Kidney tubule cell (primary cell): ENCODE data around the gene NISCH.
A peak's percentile ranks its signal among the peaks of the same experiment; 100 is the strongest.

Source experiments
- DNase-seq: peaks from one replicate; pipeline ENCODE4 v3.0.0-alpha.2; 2018; ENCODE audit warnings: low spot score

Gene NISCH

DNA sequence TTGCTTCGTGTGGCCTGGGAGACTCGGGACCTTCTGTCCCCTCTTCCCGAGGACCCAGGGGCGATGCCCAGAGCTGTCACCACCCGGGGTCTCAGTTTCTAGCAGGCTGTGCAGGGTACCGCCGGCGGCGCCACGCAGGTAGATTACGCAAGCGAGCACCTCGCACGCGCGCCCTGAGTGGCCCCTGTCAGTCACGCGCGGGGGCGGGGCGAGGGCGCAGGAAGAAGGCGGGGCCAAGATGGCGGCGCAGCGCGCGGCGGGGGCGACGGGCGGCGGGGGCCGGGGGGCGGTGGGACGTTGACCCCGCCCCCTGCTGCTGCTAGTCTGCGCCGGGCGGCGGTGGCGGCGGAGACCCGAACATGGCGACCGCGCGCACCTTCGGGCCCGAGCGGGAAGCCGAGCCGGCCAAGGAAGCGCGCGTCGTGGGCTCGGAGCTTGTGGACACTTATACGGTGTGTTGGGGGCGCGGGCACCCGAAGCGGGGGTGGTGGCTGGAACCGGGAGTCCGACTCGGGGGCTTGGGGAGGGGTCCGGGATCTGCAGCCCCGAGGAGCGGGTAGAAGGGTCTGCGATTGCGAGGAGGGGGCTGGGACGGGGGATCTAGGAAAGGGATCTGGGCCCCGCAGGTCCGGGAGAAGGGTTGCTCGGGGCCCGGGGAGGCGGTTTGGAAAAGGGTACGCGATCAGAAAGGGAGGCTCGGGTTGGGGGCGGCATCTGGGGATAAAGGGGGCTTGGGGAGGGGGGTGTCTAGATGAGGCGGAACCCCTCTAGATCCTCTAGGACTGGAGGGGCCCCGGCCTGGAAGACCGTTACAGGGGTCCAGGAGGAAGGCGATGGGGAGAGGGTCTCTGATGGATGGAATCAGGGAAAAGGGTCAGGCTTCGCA, at the start of gene NISCH:
TSS of gene NISCH (plus strand) at position 322 of the 886 bp plus-strand sequence. CDS start at position 360, 38 bp downstream.
- DNase-seq, result peak; percentile 86

- no peak for DNase-seq
Observed at GRCh38 chr3:52406231-52406661, 49.2 kb upstream of the NISCH start.

DNA sequence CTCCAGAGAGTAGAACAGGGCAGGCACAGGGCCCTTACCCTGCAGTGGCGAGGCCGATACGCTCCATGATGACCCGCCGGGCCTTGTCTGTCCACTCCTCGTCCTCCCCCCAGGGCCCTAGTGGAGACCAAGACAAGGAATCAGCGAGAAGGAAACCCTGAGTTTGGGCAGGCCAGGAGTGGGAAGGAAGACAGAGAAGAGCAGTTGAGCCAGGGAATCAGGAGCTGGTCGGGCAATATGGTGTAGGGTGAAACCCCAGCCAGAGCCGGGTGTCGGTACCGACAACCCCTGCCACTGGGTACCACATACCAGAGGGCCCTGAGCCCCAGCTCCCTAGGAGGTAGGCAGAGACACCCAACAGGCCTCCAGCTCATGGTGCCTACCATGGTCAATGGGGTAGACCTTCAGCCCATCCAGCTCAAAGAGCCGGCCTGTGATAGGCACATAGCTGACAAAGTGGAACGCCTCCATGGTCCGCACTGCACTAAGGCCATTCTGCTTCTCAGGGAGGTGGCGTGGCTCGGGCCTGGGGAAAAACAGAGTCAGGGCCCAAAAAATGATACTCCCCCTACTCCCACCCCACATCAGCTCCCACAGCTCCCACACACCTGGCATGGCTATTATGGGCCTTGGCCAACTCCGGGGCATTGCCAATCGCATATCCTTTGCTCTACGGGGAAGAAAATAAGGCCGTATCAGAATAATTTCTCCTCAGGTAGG, 48.5 kb upstream of the NISCH start:
- no peak for DNase-seq

- no peak for DNase-seq
Observed at GRCh38 chr3:52407779-52408178, 47.6 kb upstream of the NISCH start.

GRCh38 chr3:52408466-52408865, 46.9 kb upstream of the NISCH start:
- no peak for DNase-seq

DNA sequence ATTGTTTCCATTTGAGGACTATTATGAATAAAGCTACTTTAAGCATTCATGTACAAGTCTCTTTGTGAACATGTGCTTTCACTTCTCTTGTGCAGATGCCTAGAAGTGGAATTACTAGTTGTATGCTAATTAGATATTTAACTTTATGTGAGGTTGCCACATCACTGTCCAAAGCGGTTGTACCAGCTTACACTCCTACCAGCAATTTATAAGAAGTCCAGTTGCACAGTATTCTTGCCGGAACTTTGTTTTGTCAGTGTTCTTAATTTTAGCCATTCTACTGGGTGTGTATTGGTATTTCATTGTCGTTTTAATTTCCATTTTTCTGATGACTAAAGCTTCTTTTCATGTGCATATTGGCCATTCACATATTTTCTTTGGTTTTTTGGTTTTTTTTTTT, 39.6 kb upstream of the NISCH start:
- DNase-seq, result no peak

DNA sequence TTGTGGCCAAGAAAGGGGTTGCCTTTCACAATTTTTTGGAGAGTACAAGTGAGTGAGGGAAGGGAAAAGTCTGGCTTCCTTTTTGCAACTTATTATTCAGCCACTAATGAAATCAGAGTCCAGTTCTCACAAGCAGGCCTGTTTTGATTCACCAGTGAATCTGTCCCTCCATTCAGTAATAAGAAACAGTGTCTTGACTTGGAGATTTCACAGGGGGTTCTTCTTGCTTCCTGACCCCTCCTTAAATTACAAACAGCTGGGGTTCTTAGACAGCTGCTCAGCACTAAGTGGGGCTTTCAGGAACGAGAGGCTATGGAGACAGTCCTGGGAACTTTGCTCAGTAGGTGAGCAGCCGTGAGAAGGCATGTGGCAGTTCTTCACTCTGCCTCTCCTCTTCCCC, 35.0 kb upstream of the NISCH start:
- DNase-seq, result no peak

- no peak for DNase-seq
Observed at GRCh38 chr3:52422669-52423068, 32.7 kb upstream of the NISCH start.

DNA sequence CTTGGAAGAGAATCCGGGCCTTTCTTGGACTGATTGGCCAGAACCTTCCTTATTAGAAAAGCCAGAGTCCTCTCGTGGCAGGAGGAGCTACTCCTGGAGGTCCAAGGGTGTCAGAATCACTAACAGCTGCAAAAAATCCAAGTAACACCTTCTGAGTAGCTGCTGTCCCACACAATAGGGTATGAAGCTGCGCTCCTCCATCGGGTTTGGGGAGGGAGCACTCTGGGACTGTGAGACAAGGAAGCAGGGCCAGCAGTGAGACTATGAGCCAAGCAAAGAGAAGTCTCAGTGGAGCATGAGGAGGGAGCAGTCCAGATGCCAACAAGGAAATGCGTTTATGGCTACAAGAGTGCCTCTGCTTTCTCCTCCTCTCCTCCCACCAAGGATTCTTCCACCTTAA, 32.2 kb upstream of the NISCH start:
- DNase-seq, result no peak

DNA sequence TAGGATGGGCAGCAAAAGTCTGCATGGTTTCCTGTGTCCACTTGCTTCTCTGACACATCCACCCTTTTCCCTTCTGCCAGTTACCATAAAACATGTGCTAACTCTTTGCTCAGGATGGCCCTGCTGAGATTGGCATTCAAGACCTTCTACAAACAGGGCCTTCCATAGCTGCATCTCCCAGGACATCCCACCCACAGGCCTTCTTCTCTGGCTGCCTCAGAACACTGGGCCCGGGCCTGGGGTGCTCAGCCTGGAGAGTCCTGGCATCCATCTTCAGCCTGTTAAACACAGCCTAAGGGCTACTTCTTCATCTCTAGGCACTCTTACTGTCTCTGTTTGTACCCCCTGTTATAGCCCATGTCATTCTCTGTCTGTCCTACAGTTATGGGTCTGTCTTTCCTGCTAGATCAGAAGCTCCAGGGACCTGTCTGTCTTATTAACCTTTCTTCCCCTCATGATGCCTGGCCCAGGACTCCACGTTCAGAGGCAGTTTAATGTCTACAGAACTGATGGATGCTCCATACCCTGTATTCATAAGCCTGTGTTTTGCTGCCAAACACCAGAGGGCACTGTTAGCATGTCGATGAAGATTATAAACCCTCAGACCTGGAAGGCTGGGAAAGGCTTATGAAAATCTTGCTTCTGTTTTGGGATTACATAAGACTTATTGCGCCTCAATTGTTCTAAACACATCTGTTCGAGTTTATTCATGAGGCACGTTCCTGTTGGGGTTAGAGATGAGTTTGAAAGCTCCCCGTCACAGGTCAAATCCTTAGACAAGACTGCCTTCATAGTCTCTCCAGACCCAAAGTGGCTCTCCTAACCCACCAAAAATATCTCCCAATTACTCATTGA, 27.0 kb upstream of the NISCH start:
- DNase-seq, result peak; percentile 64

GRCh38 chr3:52429031-52429430, 26.4 kb upstream of the NISCH start:
- no peak for DNase-seq

GRCh38 chr3:52429779-52430415, 25.5 kb upstream of the NISCH start:
- DNase-seq, result no peak

- no peak for DNase-seq
Observed at GRCh38 chr3:52430416-52430810, 25.0 kb upstream of the NISCH start.

GRCh38 chr3:52431459-52432223, 23.8 kb upstream of the NISCH start:
- no peak for DNase-seq

DNA sequence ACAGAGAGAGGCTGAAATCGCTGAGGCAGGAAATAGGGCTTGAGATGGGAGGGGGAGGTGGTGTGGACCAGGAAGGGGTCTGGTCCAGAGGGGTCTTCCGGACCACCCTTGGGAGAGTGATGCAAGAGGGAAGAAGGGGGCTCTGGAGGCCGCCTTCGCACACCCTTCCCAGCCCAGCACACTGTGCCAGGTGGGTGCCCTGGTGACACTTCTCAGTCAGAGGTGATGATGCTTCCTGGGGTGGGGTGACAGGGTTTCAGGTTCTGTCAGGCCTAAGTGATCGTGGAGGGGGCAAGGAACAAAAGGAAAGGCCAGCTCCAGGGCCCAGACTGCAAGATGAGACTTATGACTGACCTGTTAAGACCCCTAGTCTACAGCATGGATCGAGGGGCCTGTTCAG, 23.2 kb upstream of the NISCH start:
- DNase-seq, result no peak

GRCh38 chr3:52432691-52433141, 22.7 kb upstream of the NISCH start:
- DNase-seq, result no peak

GRCh38 chr3:52433328-52433995, 21.9 kb upstream of the NISCH start:
- DNase-seq, result no peak

GRCh38 chr3:52433996-52434479, 21.4 kb upstream of the NISCH start:
- no peak for DNase-seq

GRCh38 chr3:52434491-52435115, 20.8 kb upstream of the NISCH start:
- DNase-seq, result no peak
